ENCODE data around the gene CTXN3. TPM values are rescaled to one million over a fixed set of nuclear protein-coding genes. Genes with fewer than 3 reads are reported as not detected.
"Not testable (repeated sequence)": the region's sequence is repeated elsewhere in the genome, so short reads cannot be mapped to it uniquely, and the experiment has no call there.

CTXN3 gene
- polyA plus RNA-seq, 1 donor (not counting 4 experiments of a cell fraction or from before 2014, with no cell fraction given) = 0.22 TPM

- H3K9ac ChIP-seq (ENCODE audit: control insufficient read depth, extremely low read depth, insufficient read depth, low read length) = no peak overlapping the region
- no peak overlapping the region for H3K27ac ChIP-seq (ENCODE audit: control insufficient read depth, insufficient read depth, low read length)
- no peaks in the 10 kb centered on the region for H3K36me3 ChIP-seq (ENCODE audit: control insufficient read depth in 2 of 2, extremely low read depth in 1 of 2, insufficient read depth in 2 of 2, low read length in 2 of 2)
- no peaks in the 10 kb centered on the region for H4K20me1 ChIP-seq (ENCODE audit: control insufficient read depth, extremely low read depth, insufficient read depth, low read length)
- no peak overlapping the region for H3K4me3 ChIP-seq (ENCODE audit: control insufficient read depth in 2 of 3, extremely low read depth in 1 of 3, insufficient read depth in 2 of 3, low read depth in 1 of 3, low read length in 3 of 3)
- dilution Hi-C loops (cut with MboI; ENCODE audit: extremely low pct_ligation_motif_present, low sequenced_read_pairs) = no loop called here
- no peaks in the 10 kb centered on the region for H3K4me1 ChIP-seq (ENCODE audit: control insufficient read depth, extremely low read depth, insufficient read depth, low read length)
- no peak for DNase-seq (ENCODE audit: low read depth, low spot score)
- H3K4me2 ChIP-seq (ENCODE audit: control insufficient read depth, extremely low read depth, insufficient read depth, low read depth, low read length) = no peak overlapping the region
- H2AFZ ChIP-seq (ENCODE audit: control insufficient read depth, low read length) = no peak overlapping the region
- no peaks in the 10 kb centered on the region for H3K79me2 ChIP-seq (ENCODE audit: control insufficient read depth, insufficient read depth, low read length)
- no peaks in the 10 kb centered on the region for H3K27me3 ChIP-seq (ENCODE audit: control insufficient read depth, extremely low read depth, insufficient read depth, low read length)
- peak; percentile 46 for FAIRE-seq
- no peaks in the 10 kb centered on the region for H3K9me3 ChIP-seq (ENCODE audit: control insufficient read depth, low read depth, low read length)
- no peak for TF ChIP-seq EZH2 (IDR thresholded peaks at IDR 0.05; ENCODE audit: low read length)
- TF ChIP-seq CTCF (optimal IDR thresholded peaks at IDR 0.05 in 1 of 3, IDR thresholded peaks at IDR 0.05 in 1 of 3, conservative IDR thresholded peaks at IDR 0.05 in 1 of 3; ENCODE audit: extremely low read depth in 1 of 3, insufficient read depth in 2 of 3, low read length in 3 of 3) = no peak
- no peaks in the 10 kb centered on the region for H3K9me1 ChIP-seq (ENCODE audit: control insufficient read depth, extremely low read depth, insufficient read depth, low read length)
Observed at GRCh38 chr5:127673117-127673800, 24.4 kb downstream of the CTXN3 start.

- DNase-seq (ENCODE audit: low read depth, low spot score); H3K4me3 ChIP-seq (ENCODE audit: control insufficient read depth in 2 of 3, extremely low read depth in 1 of 3, insufficient read depth in 2 of 3, low read depth in 1 of 3, low read length in 3 of 3); H2AFZ ChIP-seq (ENCODE audit: control insufficient read depth, low read length); H3K9me3 ChIP-seq (ENCODE audit: control insufficient read depth, low read depth, low read length); H3K27ac ChIP-seq (ENCODE audit: control insufficient read depth, insufficient read depth, low read length); H4K20me1 ChIP-seq (ENCODE audit: control insufficient read depth, extremely low read depth, insufficient read depth, low read length); FAIRE-seq; H3K4me1 ChIP-seq (ENCODE audit: control insufficient read depth, extremely low read depth, insufficient read depth, low read length); H3K4me2 ChIP-seq (ENCODE audit: control insufficient read depth, extremely low read depth, insufficient read depth, low read depth, low read length); H3K27me3 ChIP-seq (ENCODE audit: control insufficient read depth, extremely low read depth, insufficient read depth, low read length); dilution Hi-C loops (cut with MboI; ENCODE audit: extremely low pct_ligation_motif_present, low sequenced_read_pairs); H3K36me3 ChIP-seq (ENCODE audit: control insufficient read depth in 2 of 2, extremely low read depth in 1 of 2, insufficient read depth in 2 of 2, low read length in 2 of 2); H3K9ac ChIP-seq (ENCODE audit: control insufficient read depth, extremely low read depth, insufficient read depth, low read length); H3K79me2 ChIP-seq (ENCODE audit: control insufficient read depth, insufficient read depth, low read length); H3K9me1 ChIP-seq (ENCODE audit: control insufficient read depth, extremely low read depth, insufficient read depth, low read length): not testable (repeated sequence)
Observed at GRCh38 chr5:127676951-127677350, 28.1 kb downstream of the CTXN3 start.

- H3K27ac ChIP-seq (ENCODE audit: control insufficient read depth, insufficient read depth, low read length); H3K27me3 ChIP-seq (ENCODE audit: control insufficient read depth, extremely low read depth, insufficient read depth, low read length); H2AFZ ChIP-seq (ENCODE audit: control insufficient read depth, low read length); FAIRE-seq; H3K9me3 ChIP-seq (ENCODE audit: control insufficient read depth, low read depth, low read length); H4K20me1 ChIP-seq (ENCODE audit: control insufficient read depth, extremely low read depth, insufficient read depth, low read length); H3K9me1 ChIP-seq (ENCODE audit: control insufficient read depth, extremely low read depth, insufficient read depth, low read length); dilution Hi-C loops (cut with MboI; ENCODE audit: extremely low pct_ligation_motif_present, low sequenced_read_pairs); H3K4me3 ChIP-seq (ENCODE audit: control insufficient read depth in 2 of 3, extremely low read depth in 1 of 3, insufficient read depth in 2 of 3, low read depth in 1 of 3, low read length in 3 of 3); H3K36me3 ChIP-seq (ENCODE audit: control insufficient read depth in 2 of 2, extremely low read depth in 1 of 2, insufficient read depth in 2 of 2, low read length in 2 of 2); H3K79me2 ChIP-seq (ENCODE audit: control insufficient read depth, insufficient read depth, low read length); DNase-seq (ENCODE audit: low read depth, low spot score); H3K4me2 ChIP-seq (ENCODE audit: control insufficient read depth, extremely low read depth, insufficient read depth, low read depth, low read length); H3K4me1 ChIP-seq (ENCODE audit: control insufficient read depth, extremely low read depth, insufficient read depth, low read length); H3K9ac ChIP-seq (ENCODE audit: control insufficient read depth, extremely low read depth, insufficient read depth, low read length): not testable (repeated sequence)
Observed at GRCh38 chr5:127679691-127680330, 30.9 kb downstream of the CTXN3 start.
